Sigmoid colon (tissue), 7 donors: ENCODE data around the gene TNF. TPM values are rescaled to one million over a fixed set of nuclear protein-coding genes. Genes with fewer than 3 reads are reported as not detected.

Experiments
- DNase-seq: peaks from one replicate; pipeline ENCODE4 v3.0.0-alpha.2; 2019
- H3K27ac ChIP-seq, 4 donors: fragments of 200-600 bp; sonication (generic); one replicate each; pipeline ENCODE4 v1.5.1; 2016 to 2019; ENCODE audit warnings: mild to moderate bottlenecking in 1 of 4
- H3K27me3 ChIP-seq, 3 donors: fragments of 200-600 bp; sonication (generic); one replicate each; pipeline ENCODE4 v1.5.1; 2019; ENCODE audit warnings: mild to moderate bottlenecking in 1 of 3
- H3K36me3 ChIP-seq, 4 donors: fragments of 200-600 bp; sonication (generic); one replicate each; pipeline ENCODE4 v1.5.1; 2016 to 2019
- H3K4me1 ChIP-seq, 4 donors: fragments of 200-600 bp; sonication (generic); one replicate each; pipeline ENCODE4 v1.5.1; 2017 to 2019
- H3K4me3 ChIP-seq, 4 donors: fragments of 200-600 bp; sonication (generic); one replicate each; pipeline ENCODE4 v1.5.1; 2017 to 2019; ENCODE audit warnings: mild to moderate bottlenecking in 2 of 4, moderate library complexity in 1 of 4
- H3K9me3 ChIP-seq, 4 donors: fragments of 200-600 bp in 3 of 4; sonication (generic) in 3 of 4; one replicate each; pipeline versions ENCODE4 v1.5.1 to v1.6.1; 2013 to 2019
- EP300 ChIP-seq, 4 donors: sonication (generic); formaldehyde crosslinking; IDR thresholded peaks; one replicate each; pipeline ENCODE4 v1.6.1; 2017; ENCODE audit warnings: antibody characterized with exemption in 4 of 4
- POLR2A ChIP-seq, 2 donors: fragments of 450-650 bp; IDR thresholded peaks; one replicate each; pipeline ENCODE4 v1.6.1; 2016; ENCODE audit warnings: antibody characterized with exemption in 2 of 2, mild to moderate bottlenecking in 2 of 2, moderate library complexity in 2 of 2
- POLR2AphosphoS5 ChIP-seq, 4 donors: sonication (generic); formaldehyde crosslinking; IDR thresholded peaks; one replicate each; pipeline ENCODE4 v1.6.1; 2017; ENCODE audit warnings: antibody characterized with exemption in 4 of 4
- WGBS, 2 donors: extraction: QIAGEN DNeasy Blood & Tissue Kit; methylation state at CpG; one replicate each; pipeline ENCODE4 v1.1.7; 2013; 5-methylcytosine and 5-hydroxymethylcytosine counted together
- intact Hi-C: fragments of 100-400 bp; cut with DNase I; formaldehyde crosslinking; loops from one replicate; pipeline ENCODE4 v1.15.1; 2023
- polyA plus RNA-seq, 3 donors: library from polyadenylated mRNA; stranded (reverse); fragments of 200-250 nt; gene quantifications; one replicate each; pipeline ENCODE4 v1.2.3, GENCODE V29; 2013
- total RNA-seq, 4 donors: library from RNA; depleted of rRNA; stranded (reverse); fragments of >200 nt; gene quantifications; one replicate each; pipeline ENCODE4 v1.1.0, GENCODE V29; 2016
- TF ChIP-seq, protein P1 (sequence below), 4 experiments: fragments of 450-650 bp in 3 of 4; fragments of 200-600 bp in 1 of 4; IDR thresholded peaks; one replicate each; pipeline ENCODE4 v1.5.1; 2016 to 2019; ENCODE audit warnings: antibody characterized with exemption in 4 of 4, mild to moderate bottlenecking in 3 of 4, moderate library complexity in 2 of 4
- donor health status: healthy with polysubstance abuse.
- donor health status: Bipolar disorder and iron deficiency.
- donor health status: healthy.

The TNF gene
- total and polyA plus RNA-seq, 7 donors: 0.33 to 2.6 (median 0.76) TPM; not detected in 3

DNA sequence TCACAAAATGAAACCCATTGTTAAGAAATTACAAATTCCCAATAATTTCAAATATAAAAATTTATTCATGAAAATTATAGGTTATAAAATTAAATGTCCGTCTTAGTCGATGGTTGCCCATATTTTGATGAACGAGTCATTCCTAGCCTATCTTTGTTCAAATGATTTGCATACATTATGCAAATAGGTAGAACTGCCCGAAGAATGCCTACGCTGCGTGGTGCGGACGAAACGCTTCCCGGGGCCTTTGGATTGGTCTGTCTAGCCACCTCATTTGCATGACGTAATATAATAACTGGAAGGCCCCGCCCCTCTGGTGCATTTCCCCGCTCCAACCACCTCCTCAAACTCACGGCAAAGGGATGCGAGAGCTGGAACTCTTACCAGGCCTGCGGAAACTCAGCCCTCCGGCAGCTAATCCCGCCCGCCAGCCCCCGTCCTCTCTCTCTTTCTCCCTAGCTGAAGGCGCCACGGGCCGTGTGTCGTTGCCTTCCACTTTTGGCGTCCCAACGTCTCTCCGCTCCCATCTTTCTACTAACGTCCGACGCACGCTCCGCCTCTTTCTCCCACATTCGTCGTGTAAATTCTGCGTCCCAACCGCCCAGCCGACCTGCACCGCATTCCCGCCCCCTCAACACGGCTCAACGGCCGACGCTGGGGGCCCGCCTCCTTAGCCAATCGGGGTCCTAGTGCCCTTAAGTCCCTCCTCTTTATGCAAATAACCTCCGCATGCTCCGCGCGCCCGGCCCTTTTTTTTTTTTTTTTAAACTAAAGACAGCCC lies 44.6 kb downstream of the TNF start:
- TF ChIP-seq POLR2A (IDR thresholded peaks at IDR 0.05): peak; percentile 80 to 87
- TF ChIP-seq, protein P1, sequence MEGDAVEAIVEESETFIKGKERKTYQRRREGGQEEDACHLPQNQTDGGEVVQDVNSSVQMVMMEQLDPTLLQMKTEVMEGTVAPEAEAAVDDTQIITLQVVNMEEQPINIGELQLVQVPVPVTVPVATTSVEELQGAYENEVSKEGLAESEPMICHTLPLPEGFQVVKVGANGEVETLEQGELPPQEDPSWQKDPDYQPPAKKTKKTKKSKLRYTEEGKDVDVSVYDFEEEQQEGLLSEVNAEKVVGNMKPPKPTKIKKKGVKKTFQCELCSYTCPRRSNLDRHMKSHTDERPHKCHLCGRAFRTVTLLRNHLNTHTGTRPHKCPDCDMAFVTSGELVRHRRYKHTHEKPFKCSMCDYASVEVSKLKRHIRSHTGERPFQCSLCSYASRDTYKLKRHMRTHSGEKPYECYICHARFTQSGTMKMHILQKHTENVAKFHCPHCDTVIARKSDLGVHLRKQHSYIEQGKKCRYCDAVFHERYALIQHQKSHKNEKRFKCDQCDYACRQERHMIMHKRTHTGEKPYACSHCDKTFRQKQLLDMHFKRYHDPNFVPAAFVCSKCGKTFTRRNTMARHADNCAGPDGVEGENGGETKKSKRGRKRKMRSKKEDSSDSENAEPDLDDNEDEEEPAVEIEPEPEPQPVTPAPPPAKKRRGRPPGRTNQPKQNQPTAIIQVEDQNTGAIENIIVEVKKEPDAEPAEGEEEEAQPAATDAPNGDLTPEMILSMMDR (IDR thresholded peaks at IDR 0.05): no peak
- peak; percentile 79 to 87 (median 86) for TF ChIP-seq POLR2AphosphoS5 (IDR thresholded peaks at IDR 0.05)
- peak in 1 of 4 donors; percentile 27 for TF ChIP-seq EP300 (IDR thresholded peaks at IDR 0.05)
- 0 to 1% methylated on average over 50 of the region's 50 CpGs for WGBS, 2 donors
- Histone ChIP-seq H3K27me3 (no peaks in the 10 kb centered on the region), H3K27ac (peak overlapping the region; percentile 97 to 98 (median 98)), H3K36me3 (peaks cover 14 to 19% (median 17%) of the 10 kb centered on the region in 4 donors), H3K9me3 (no peaks in the 10 kb centered on the region), H3K4me1 (peaks cover 2 to 24% (median 20%) of the 10 kb centered on the region in 4 donors), H3K4me3 (peak overlapping the region; percentile 72 to 87 (median 82))
- peak; percentile 99 for DNase-seq
- intact Hi-C loops: loop anchor here (1.0 to 2.0 kb wide), 2 partner anchors 33 to 78 kb away; partner anchors contain the start of genes BAG6 and DDX39B

DNA sequence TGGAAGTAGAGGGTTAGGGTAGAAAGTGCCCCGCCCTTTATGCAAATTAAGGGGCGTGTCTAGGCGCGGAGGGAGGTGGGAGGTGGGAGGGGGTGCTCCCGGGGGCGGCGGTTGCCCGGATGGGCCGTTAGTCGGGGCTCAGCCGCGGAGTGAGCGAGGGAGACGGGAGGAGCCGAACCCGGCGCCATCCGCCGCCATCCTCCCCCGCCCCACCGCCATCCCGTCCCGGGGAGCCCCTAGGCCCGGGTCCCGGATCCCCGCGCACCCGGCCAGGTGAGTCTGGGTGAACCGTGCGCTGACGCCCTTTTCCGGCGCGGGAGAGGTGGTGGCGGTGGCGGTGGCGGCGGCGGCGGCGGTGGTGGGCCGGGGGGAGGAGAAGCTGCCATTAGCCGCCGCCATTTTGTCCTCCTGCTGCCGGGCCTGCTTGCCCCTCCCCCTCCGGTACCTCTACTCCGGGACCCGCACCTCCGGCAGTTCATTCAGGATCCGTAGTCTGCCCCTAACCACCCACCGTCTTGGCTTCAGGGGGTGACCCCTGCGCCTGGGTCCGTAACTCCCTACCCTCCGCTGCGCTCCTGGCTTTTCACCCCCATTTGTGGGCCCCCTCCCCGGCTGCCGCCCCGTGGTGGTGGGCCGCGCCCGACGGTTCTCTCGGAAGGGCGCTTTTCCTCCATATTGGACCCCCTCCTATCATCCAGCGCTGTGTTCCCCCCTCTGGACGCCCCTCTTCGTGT lies 45.4 kb downstream of the TNF start, which contains the start of gene PRRC2A:
PRRC2A (plus strand) TSS at position 130 of the 734 bp plus-strand sequence. CDS start 2,075 bp downstream, outside the sequence.
- peak; percentile 92 for DNase-seq
- WGBS, 2 donors: 0 to 1% methylated on average over 67 of the region's 67 CpGs
- TF ChIP-seq POLR2AphosphoS5 (IDR thresholded peaks at IDR 0.05) (peak in 3 of 4 donors; percentile 51 to 81 (median 65)), POLR2A (IDR thresholded peaks at IDR 0.05) (peak; percentile 81 to 88), EP300 (IDR thresholded peaks at IDR 0.05) (no peak)
- TF ChIP-seq, protein P1 (IDR thresholded peaks at IDR 0.05): no peak
- Histone ChIP-seq H3K4me3 (peak within 1 kb of the TSS; percentile 72 to 87 (median 82)), H3K27me3 (no peaks in the 10 kb centered on the region), H3K27ac (peak within 1 kb of the TSS; percentile 97 to 98 (median 98)), H3K4me1 (peaks cover 2 to 24% (median 20%) of the 10 kb centered on the region in 4 donors), H3K36me3 (peaks cover 21 to 26% (median 25%) of the 10 kb centered on the region in 4 donors), H3K9me3 (no peaks in the 10 kb centered on the region)
- intact Hi-C loops: loop anchor here (1.0 to 2.0 kb wide), 2 partner anchors 32 to 78 kb away; partner anchors contain the start of genes BAG6 and DDX39B

- no peak for TF ChIP-seq POLR2A (IDR thresholded peaks at IDR 0.05)
- TF ChIP-seq, protein P1 (IDR thresholded peaks at IDR 0.05): no peak
- TF ChIP-seq EP300 (IDR thresholded peaks at IDR 0.05): no peak
- no peak for TF ChIP-seq POLR2AphosphoS5 (IDR thresholded peaks at IDR 0.05)
- peaks cover 23 to 33% (median 31%) of the 10 kb centered on the region in 4 donors for H3K36me3 ChIP-seq
- DNase-seq: no peak
- WGBS, 2 donors: 4 to 16% methylated on average over 15 of the region's 15 CpGs
- intact Hi-C loops: loop anchor here (2.0 kb wide), 1 partner anchor 31 kb away; the partner anchor contains the start of gene BAG6
- H3K27me3 ChIP-seq: no peaks in the 10 kb centered on the region
- H3K4me1 ChIP-seq: peaks cover 2 to 24% (median 20%) of the 10 kb centered on the region in 4 donors
- peak overlapping the region; percentile 97 to 98 (median 98) for H3K27ac ChIP-seq
- H3K9me3 ChIP-seq: no peaks in the 10 kb centered on the region
- H3K4me3 ChIP-seq: peak overlapping the region; percentile 72 to 87 (median 82)
Measured at GRCh38 chr6:31621320-31621939, 46.1 kb downstream of the TNF start.

DNA sequence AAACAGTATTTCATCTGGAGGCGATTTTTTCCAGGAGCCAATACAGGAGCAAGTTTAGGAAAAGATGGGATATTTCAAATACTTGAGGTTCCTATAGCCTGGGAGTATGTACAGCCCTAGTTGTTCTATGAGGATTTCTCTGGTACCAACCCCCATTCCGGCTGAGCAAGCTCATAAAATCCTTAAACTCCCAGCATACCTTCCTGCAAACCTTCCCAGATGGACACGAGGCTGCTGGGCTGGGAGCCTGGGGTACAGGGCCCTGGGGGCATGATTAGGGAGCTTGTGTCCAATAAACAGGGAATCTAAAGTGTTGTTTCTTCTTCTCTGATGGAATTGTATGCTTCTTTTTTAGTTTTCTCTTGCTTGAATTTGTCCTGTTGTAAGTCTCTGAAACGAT lies 46.6 kb downstream of the TNF start:
- WGBS, 2 donors: 11 to 38% methylated on average over 4 of the region's 4 CpGs
- no peak for DNase-seq
- H3K4me3 ChIP-seq: peak overlapping the region; percentile 72 to 87 (median 82)
- H3K36me3 ChIP-seq: peaks cover 25 to 39% (median 36%) of the 10 kb centered on the region in 4 donors
- intact Hi-C loops: loop anchor here (2.0 kb wide), 1 partner anchor 31 kb away; the partner anchor contains the start of gene BAG6
- no peaks in the 10 kb centered on the region for H3K9me3 ChIP-seq
- peak overlapping the region; percentile 97 to 98 (median 98) for H3K27ac ChIP-seq
- TF ChIP-seq EP300 (IDR thresholded peaks at IDR 0.05): no peak
- TF ChIP-seq POLR2A (IDR thresholded peaks at IDR 0.05): no peak
- peak in 1 of 4 donors; percentile 16 for TF ChIP-seq POLR2AphosphoS5 (IDR thresholded peaks at IDR 0.05)
- TF ChIP-seq, protein P1 (IDR thresholded peaks at IDR 0.05): no peak
- H3K27me3 ChIP-seq: no peaks in the 10 kb centered on the region
- H3K4me1 ChIP-seq: peaks cover 2 to 24% (median 20%) of the 10 kb centered on the region in 4 donors
